Activated CD4-positive, alpha-beta T cell treated with anti-CD3 and anti-CD28 coated beads, Interleukin-2, Interleukin-4, amounts not matched to agents 100 ng/mL and 50 ng/mL, durations not matched to agents 16 hours and 8 hours (primary cell): ENCODE measurements around the gene PRXL2B.
"Not testable (repeated sequence)": the region's sequence is repeated elsewhere in the genome, so short reads cannot be mapped to it uniquely, and the experiment has no call there.

Experiments used
- DNase-seq: peaks from one replicate; pipeline ENCODE4 v3.0.0-alpha.2; 2020; ENCODE audit warnings: low spot score

The PRXL2B gene

GRCh38 chr1:2612591-2613365 is 26.2 kb downstream of the PRXL2B start:
- DNase-seq, result no peak

- no peak for DNase-seq
Measured at GRCh38 chr1:2614145-2614544, 27.6 kb downstream of the PRXL2B start.

GRCh38 chr1:2617971-2618470 is 31.4 kb downstream of the PRXL2B start:
- DNase-seq, result no peak

- DNase-seq, result no peak
Measured at GRCh38 chr1:2623571-2624337, 37.2 kb downstream of the PRXL2B start.

- no peak for DNase-seq
Measured at GRCh38 chr1:2624735-2625300, 38.2 kb downstream of the PRXL2B start.

- DNase-seq, result no peak
Measured at GRCh38 chr1:2625311-2625710, 38.7 kb downstream of the PRXL2B start.

GRCh38 chr1:2625748-2626147 is 39.2 kb downstream of the PRXL2B start:
- not testable (repeated sequence) for DNase-seq

GRCh38 chr1:2627746-2628145 is 41.2 kb downstream of the PRXL2B start:
- DNase-seq, result no peak

GRCh38 chr1:2628191-2628932 is 41.8 kb downstream of the PRXL2B start:
- no peak for DNase-seq

- no peak for DNase-seq
Measured at GRCh38 chr1:2628933-2629626, 42.5 kb downstream of the PRXL2B start.

- DNase-seq, result no peak
Measured at GRCh38 chr1:2629627-2630497, 43.3 kb downstream of the PRXL2B start.

GRCh38 chr1:2630498-2631135 is 44.0 kb downstream of the PRXL2B start:
- no peak for DNase-seq

GRCh38 chr1:2631136-2632050 is 44.8 kb downstream of the PRXL2B start:
- DNase-seq, result no peak

- DNase-seq, result no peak
Measured at GRCh38 chr1:2632051-2632430, 45.5 kb downstream of the PRXL2B start.

GRCh38 chr1:2632561-2633361 is 46.2 kb downstream of the PRXL2B start, which contains the start of gene MMEL1:
Gene MMEL1 (minus strand): TSS chr1:2633016. CDS start chr1:2629484, 3,532 bp downstream.
- DNase-seq, result no peak

GRCh38 chr1:2633366-2633935 is 46.9 kb downstream of the PRXL2B start:
- no peak for DNase-seq

- no peak for DNase-seq
Measured at GRCh38 chr1:2633936-2634491, 47.4 kb downstream of the PRXL2B start.
